HEK293 (cell line): Measurements from ENCODE around the gene BCL6.

Experiments used
- CTCF ChIA-PET: fragments of 350-600 bp; formaldehyde crosslinking; extraction: SDS; loops from one replicate; lab custom pipeline; 2021; ENCODE audit warnings: antibody characterized with exemption; lab: Yijun Ruan, JAX
- POLR2A ChIA-PET: fragments of 300-600 bp; formaldehyde crosslinking; extraction: SDS; loops from one replicate; lab custom pipeline; 2020; ENCODE audit warnings: antibody characterized with exemption, inconsistent platforms; lab: Yijun Ruan, JAX
- H3K27ac ChIP-seq: fragments of 200-500 bp; sonication (Bioruptor generic); 2 replicates; pipeline ENCODE4 v1.5.1; 2014; ENCODE audit warnings: low read depth, low read length, control low read depth, inconsistent platforms; ENCODE audit errors: extremely low read depth
- H3K36me3 ChIP-seq, 2 experiments: fragments of 200-500 bp in 1 of 2; sonication (Bioruptor generic) in 1 of 2; 1 replicate in 1 of 2; 2 replicates in 1 of 2; pipeline ENCODE4 v1.5.1; 2014 to 2017; ENCODE audit warnings: inconsistent platforms in 2 of 2, low read length in 2 of 2; ENCODE audit not compliant: control insufficient read depth in 2 of 2, insufficient read depth in 1 of 2
- H3K4me1 ChIP-seq: fragments of 200-500 bp; sonication (Bioruptor generic); 2 replicates; pipeline ENCODE4 v1.5.1; 2014; ENCODE audit warnings: mild to moderate bottlenecking, low read length, inconsistent platforms; ENCODE audit not compliant: control insufficient read depth, insufficient read depth
- H3K4me3 ChIP-seq: 2 replicates; pipeline ENCODE4 v1.5.1; 2011; ENCODE audit warnings: low read depth, mild to moderate bottlenecking, control low read depth, low read length, moderate library complexity
- H3K9me3 ChIP-seq: fragments of 200-500 bp; sonication (Bioruptor generic); 2 replicates; pipeline ENCODE4 v1.5.1; 2014; ENCODE audit warnings: low read depth, low read length, inconsistent platforms; ENCODE audit not compliant: control insufficient read depth, insufficient read depth
- FEZF1 ChIP-seq: fragments of 450-650 bp; formaldehyde crosslinking; IDR thresholded peaks from 2 replicates; pipeline ENCODE4 v1.5.1; 2016; ENCODE audit warnings: missing biosample characterization, missing genetic modification characterization
- KLF16 ChIP-seq: fragments of 450-650 bp; formaldehyde crosslinking; IDR thresholded peaks from 2 replicates; pipeline ENCODE4 v1.5.1; 2017; ENCODE audit warnings: missing biosample characterization, missing genetic modification characterization
- PRDM10 ChIP-seq: fragments of 450-650 bp; formaldehyde crosslinking; IDR thresholded peaks from 2 replicates; pipeline ENCODE4 v1.5.1; 2016; ENCODE audit warnings: missing biosample characterization, missing genetic modification characterization
- YY2 ChIP-seq: fragments of 450-650 bp; formaldehyde crosslinking; IDR thresholded peaks from 2 replicates; pipeline ENCODE4 v1.5.1; 2016; ENCODE audit warnings: missing biosample characterization, missing genetic modification characterization
- ZBTB8A ChIP-seq: fragments of 450-650 bp; formaldehyde crosslinking; IDR thresholded peaks from 2 replicates; pipeline ENCODE4 v1.5.1; 2016; ENCODE audit warnings: missing biosample characterization, missing genetic modification characterization
- ZNF169 ChIP-seq: fragments of 450-650 bp; formaldehyde crosslinking; IDR thresholded peaks from 2 replicates; pipeline ENCODE4 v1.5.1; 2016; ENCODE audit warnings: missing biosample characterization, missing genetic modification characterization
- ZNF2 ChIP-seq: fragments of 450-650 bp; formaldehyde crosslinking; IDR thresholded peaks from 2 replicates; pipeline ENCODE4 v1.5.1; 2016; ENCODE audit warnings: missing biosample characterization, missing genetic modification characterization
- ZNF202 ChIP-seq: fragments of 450-650 bp; formaldehyde crosslinking; IDR thresholded peaks from 2 replicates; pipeline ENCODE4 v1.5.1; 2016; ENCODE audit warnings: missing biosample characterization, missing genetic modification characterization, borderline replicate concordance
- ZNF223 ChIP-seq: fragments of 450-650 bp; formaldehyde crosslinking; IDR thresholded peaks from 2 replicates; pipeline ENCODE4 v1.5.1; 2016; ENCODE audit warnings: missing biosample characterization, missing genetic modification characterization
- ZNF239 ChIP-seq: fragments of 450-650 bp; formaldehyde crosslinking; IDR thresholded peaks from 2 replicates; pipeline ENCODE4 v1.5.1; 2016; ENCODE audit warnings: missing biosample characterization, missing genetic modification characterization
- ZNF394 ChIP-seq: fragments of 450-650 bp; formaldehyde crosslinking; IDR thresholded peaks from 2 replicates; pipeline ENCODE4 v1.5.1; 2016; ENCODE audit warnings: missing biosample characterization, missing genetic modification characterization, mild to moderate bottlenecking, moderate library complexity, borderline replicate concordance
- ZNF423 ChIP-seq: fragments of 450-650 bp; formaldehyde crosslinking; IDR thresholded peaks from 2 replicates; pipeline ENCODE4 v1.5.1; 2016; ENCODE audit warnings: missing biosample characterization, missing genetic modification characterization
- ZNF426 ChIP-seq: fragments of 450-650 bp; formaldehyde crosslinking; IDR thresholded peaks from 2 replicates; pipeline ENCODE4 v1.5.1; 2017; ENCODE audit warnings: missing biosample characterization, missing genetic modification characterization, mild to moderate bottlenecking, inconsistent platforms, moderate library complexity
- ZNF473 ChIP-seq: fragments of 450-650 bp; formaldehyde crosslinking; IDR thresholded peaks from 2 replicates; pipeline ENCODE4 v1.5.1; 2017; ENCODE audit warnings: missing biosample characterization, missing genetic modification characterization
- ZNF48 ChIP-seq: fragments of 450-650 bp; formaldehyde crosslinking; IDR thresholded peaks from 2 replicates; pipeline ENCODE4 v1.5.1; 2016; ENCODE audit warnings: missing biosample characterization, missing genetic modification characterization
- ZNF514 ChIP-seq: fragments of 450-650 bp; formaldehyde crosslinking; IDR thresholded peaks from 2 replicates; pipeline ENCODE4 v1.5.1; 2016; ENCODE audit warnings: missing biosample characterization, missing genetic modification characterization
- ZNF596 ChIP-seq: fragments of 450-650 bp; IDR thresholded peaks from 2 replicates; pipeline ENCODE4 v1.5.0; 2018; ENCODE audit warnings: missing biosample characterization, mild to moderate bottlenecking, missing genetic modification characterization, moderate library complexity
- ZNF629 ChIP-seq: fragments of 450-650 bp; formaldehyde crosslinking; IDR thresholded peaks from 2 replicates; pipeline ENCODE4 v1.5.1; 2017; ENCODE audit warnings: missing biosample characterization, missing genetic modification characterization
- ZNF777 ChIP-seq: fragments of 450-650 bp; formaldehyde crosslinking; IDR thresholded peaks from 2 replicates; pipeline ENCODE4 v1.5.1; 2017; ENCODE audit warnings: missing biosample characterization, missing genetic modification characterization, borderline replicate concordance
- ZNF843 ChIP-seq: fragments of 450-650 bp; formaldehyde crosslinking; IDR thresholded peaks from 2 replicates; pipeline ENCODE4 v1.5.1; 2016; ENCODE audit warnings: missing biosample characterization, missing genetic modification characterization
- TF ChIP-seq, protein P1 (sequence below): fragments of 450-650 bp; IDR thresholded peaks from 2 replicates; pipeline ENCODE4 v1.5.1; 2018; ENCODE audit warnings: missing biosample characterization, mild to moderate bottlenecking, missing genetic modification characterization
- TF ChIP-seq, protein P2 (sequence below): fragments of 450-650 bp; formaldehyde crosslinking; IDR thresholded peaks from 2 replicates; pipeline ENCODE4 v1.5.1; 2016; ENCODE audit warnings: missing biosample characterization, missing genetic modification characterization
- TF ChIP-seq, protein P3 (sequence below): fragments of 450-650 bp; formaldehyde crosslinking; IDR thresholded peaks from 2 replicates; pipeline ENCODE4 v1.5.1; 2016; ENCODE audit warnings: missing biosample characterization, missing genetic modification characterization, low read depth
- TF ChIP-seq, protein P4 (sequence below): fragments of 450-650 bp; formaldehyde crosslinking; IDR thresholded peaks from 2 replicates; pipeline ENCODE4 v1.5.1; 2016; ENCODE audit warnings: missing biosample characterization, missing genetic modification characterization, low read depth
- TF ChIP-seq, protein P5 (sequence below): fragments of 450-650 bp; formaldehyde crosslinking; IDR thresholded peaks from 2 replicates; pipeline ENCODE4 v1.5.1; 2016; ENCODE audit warnings: missing biosample characterization, missing genetic modification characterization

Gene BCL6

DNA sequence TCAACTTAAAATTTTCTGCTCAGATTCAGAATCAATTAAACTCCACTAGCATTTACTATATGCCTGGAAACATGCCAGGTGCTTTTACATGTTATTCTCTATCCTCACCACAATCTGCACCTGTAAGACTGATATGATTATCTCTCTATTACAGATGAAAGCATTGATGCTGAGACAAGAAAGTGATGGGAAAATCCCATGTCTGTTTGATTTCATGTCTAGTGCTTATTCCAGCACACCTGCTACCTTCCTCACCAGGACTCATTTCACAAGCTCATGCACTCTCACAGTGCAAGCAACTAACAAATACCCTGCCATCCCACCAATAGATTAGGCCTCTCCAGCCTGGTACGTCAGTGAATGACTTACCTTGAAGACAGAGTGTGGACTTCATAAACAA lies 25.0 kb upstream of the BCL6 start:
- no peaks in the 10 kb centered on the region for H3K4me1 ChIP-seq
- H3K36me3 ChIP-seq: no peaks in the 10 kb centered on the region
- ChIA-PET CTCF (no interaction called here), POLR2A (no interaction called here)
- H3K4me3 ChIP-seq: no peak overlapping the region
- TF ChIP-seq, protein P1, sequence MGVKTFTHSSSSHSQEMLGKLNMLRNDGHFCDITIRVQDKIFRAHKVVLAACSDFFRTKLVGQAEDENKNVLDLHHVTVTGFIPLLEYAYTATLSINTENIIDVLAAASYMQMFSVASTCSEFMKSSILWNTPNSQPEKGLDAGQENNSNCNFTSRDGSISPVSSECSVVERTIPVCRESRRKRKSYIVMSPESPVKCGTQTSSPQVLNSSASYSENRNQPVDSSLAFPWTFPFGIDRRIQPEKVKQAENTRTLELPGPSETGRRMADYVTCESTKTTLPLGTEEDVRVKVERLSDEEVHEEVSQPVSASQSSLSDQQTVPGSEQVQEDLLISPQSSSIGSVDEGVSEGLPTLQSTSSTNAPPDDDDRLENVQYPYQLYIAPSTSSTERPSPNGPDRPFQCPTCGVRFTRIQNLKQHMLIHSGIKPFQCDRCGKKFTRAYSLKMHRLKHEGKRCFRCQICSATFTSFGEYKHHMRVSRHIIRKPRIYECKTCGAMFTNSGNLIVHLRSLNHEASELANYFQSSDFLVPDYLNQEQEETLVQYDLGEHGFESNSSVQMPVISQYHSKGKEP (tag by site-specific recombination): no peak
- TF ChIP-seq PRDM10 (tag by site-specific recombination) (no peak), ZNF596 (no peak), ZNF202 (tag by site-specific recombination) (no peak), ZNF239 (tag by site-specific recombination) (no peak), KLF16 (no peak), ZBTB8A (tag by site-specific recombination) (no peak)
- TF ChIP-seq, protein P2, sequence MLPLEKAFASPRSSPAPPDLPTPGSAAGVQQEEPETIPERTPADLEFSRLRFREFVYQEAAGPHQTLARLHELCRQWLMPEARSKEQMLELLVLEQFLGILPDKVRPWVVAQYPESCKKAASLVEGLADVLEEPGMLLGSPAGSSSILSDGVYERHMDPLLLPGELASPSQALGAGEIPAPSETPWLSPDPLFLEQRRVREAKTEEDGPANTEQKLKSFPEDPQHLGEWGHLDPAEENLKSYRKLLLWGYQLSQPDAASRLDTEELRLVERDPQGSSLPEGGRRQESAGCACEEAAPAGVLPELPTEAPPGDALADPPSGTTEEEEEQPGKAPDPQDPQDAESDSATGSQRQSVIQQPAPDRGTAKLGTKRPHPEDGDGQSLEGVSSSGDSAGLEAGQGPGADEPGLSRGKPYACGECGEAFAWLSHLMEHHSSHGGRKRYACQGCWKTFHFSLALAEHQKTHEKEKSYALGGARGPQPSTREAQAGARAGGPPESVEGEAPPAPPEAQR (tag by site-specific recombination): no peak
- no peak overlapping the region for H3K27ac ChIP-seq
- no peaks in the 10 kb centered on the region for H3K9me3 ChIP-seq

- CTCF ChIA-PET: no interaction called here
- no peak for TF ChIP-seq ZNF514 (tag by site-specific recombination)
- no peak for TF ChIP-seq ZNF169 (tag by site-specific recombination)
- TF ChIP-seq ZNF426 (tag by site-specific recombination): no peak
- TF ChIP-seq ZNF843 (tag by site-specific recombination): no peak
- TF ChIP-seq, protein P3, sequence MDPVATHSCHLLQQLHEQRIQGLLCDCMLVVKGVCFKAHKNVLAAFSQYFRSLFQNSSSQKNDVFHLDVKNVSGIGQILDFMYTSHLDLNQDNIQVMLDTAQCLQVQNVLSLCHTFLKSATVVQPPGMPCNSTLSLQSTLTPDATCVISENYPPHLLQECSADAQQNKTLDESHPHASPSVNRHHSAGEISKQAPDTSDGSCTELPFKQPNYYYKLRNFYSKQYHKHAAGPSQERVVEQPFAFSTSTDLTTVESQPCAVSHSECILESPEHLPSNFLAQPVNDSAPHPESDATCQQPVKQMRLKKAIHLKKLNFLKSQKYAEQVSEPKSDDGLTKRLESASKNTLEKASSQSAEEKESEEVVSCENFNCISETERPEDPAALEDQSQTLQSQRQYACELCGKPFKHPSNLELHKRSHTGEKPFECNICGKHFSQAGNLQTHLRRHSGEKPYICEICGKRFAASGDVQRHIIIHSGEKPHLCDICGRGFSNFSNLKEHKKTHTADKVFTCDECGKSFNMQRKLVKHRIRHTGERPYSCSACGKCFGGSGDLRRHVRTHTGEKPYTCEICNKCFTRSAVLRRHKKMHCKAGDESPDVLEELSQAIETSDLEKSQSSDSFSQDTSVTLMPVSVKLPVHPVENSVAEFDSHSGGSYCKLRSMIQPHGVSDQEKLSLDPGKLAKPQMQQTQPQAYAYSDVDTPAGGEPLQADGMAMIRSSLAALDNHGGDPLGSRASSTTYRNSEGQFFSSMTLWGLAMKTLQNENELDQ (tag by site-specific recombination): no peak
- no peak for TF ChIP-seq ZNF2 (tag by site-specific recombination)
- TF ChIP-seq ZNF629: no peak
- TF ChIP-seq, protein P4, sequence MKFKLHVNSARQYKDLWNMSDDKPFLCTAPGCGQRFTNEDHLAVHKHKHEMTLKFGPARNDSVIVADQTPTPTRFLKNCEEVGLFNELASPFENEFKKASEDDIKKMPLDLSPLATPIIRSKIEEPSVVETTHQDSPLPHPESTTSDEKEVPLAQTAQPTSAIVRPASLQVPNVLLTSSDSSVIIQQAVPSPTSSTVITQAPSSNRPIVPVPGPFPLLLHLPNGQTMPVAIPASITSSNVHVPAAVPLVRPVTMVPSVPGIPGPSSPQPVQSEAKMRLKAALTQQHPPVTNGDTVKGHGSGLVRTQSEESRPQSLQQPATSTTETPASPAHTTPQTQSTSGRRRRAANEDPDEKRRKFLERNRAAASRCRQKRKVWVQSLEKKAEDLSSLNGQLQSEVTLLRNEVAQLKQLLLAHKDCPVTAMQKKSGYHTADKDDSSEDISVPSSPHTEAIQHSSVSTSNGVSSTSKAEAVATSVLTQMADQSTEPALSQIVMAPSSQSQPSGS: no peak
- TF ChIP-seq ZNF777: no peak
- no peak for TF ChIP-seq YY2
- no peak for TF ChIP-seq ZNF423
- TF ChIP-seq ZNF223 (tag by site-specific recombination): no peak
- TF ChIP-seq, protein P5, sequence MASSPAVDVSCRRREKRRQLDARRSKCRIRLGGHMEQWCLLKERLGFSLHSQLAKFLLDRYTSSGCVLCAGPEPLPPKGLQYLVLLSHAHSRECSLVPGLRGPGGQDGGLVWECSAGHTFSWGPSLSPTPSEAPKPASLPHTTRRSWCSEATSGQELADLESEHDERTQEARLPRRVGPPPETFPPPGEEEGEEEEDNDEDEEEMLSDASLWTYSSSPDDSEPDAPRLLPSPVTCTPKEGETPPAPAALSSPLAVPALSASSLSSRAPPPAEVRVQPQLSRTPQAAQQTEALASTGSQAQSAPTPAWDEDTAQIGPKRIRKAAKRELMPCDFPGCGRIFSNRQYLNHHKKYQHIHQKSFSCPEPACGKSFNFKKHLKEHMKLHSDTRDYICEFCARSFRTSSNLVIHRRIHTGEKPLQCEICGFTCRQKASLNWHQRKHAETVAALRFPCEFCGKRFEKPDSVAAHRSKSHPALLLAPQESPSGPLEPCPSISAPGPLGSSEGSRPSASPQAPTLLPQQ: no peak
- TF ChIP-seq ZNF394 (tag by site-specific recombination): no peak
- TF ChIP-seq ZNF473 (tag by site-specific recombination): no peak
- no peak for TF ChIP-seq FEZF1
- no peak for TF ChIP-seq ZNF48
Measured at GRCh38 chr3:187769771-187770170, 24.5 kb upstream of the BCL6 start.

More at GRCh38 chr3:187769771-187770170, 24.5 kb upstream of the BCL6 start:
- H3K36me3 ChIP-seq: no peaks in the 10 kb centered on the region
- H3K27ac ChIP-seq: no peak overlapping the region
- H3K4me3 ChIP-seq: no peak overlapping the region
- POLR2A ChIA-PET: no interaction called here
- no peaks in the 10 kb centered on the region for H3K4me1 ChIP-seq
- no peaks in the 10 kb centered on the region for H3K9me3 ChIP-seq
